Measurements from ENCODE around the gene WFDC9. TPM values are rescaled to one million over a fixed set of nuclear protein-coding genes. Genes with fewer than 3 reads are reported as not detected.

Gene WFDC9
- total and polyA plus RNA-seq, 2 of the 8 experiments (the other 6 are each of a cell fraction or from before 2014, with no cell fraction given), result not detected

DNA sequence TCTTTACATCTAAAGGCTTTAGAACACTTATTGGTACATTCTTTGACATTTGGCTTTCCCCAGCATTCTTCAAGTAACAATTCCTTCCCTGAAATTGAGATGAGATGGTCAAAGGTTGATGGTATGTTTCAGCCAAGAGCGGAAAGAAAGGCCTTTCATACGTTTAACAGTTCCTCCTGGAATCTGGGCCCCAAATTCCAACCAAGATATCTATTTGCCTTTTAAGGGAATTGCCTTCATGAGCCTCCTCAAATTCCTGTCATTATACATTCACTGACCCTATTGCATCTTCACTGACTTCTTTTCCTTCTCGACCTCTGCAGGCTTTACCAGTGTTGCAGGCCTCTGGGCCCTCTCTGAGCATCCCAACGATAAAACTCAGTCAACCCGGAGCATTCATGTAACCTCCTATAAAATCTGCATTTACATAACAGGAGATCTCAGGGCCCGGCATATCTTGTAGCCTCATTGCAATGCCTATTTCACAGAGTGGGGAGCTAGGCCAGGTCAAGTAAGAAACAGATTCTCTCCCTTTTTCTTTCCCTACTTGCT, 18.3 kb upstream of the WFDC9 start (continued):
- TF ChIP-seq, protein P1, sequence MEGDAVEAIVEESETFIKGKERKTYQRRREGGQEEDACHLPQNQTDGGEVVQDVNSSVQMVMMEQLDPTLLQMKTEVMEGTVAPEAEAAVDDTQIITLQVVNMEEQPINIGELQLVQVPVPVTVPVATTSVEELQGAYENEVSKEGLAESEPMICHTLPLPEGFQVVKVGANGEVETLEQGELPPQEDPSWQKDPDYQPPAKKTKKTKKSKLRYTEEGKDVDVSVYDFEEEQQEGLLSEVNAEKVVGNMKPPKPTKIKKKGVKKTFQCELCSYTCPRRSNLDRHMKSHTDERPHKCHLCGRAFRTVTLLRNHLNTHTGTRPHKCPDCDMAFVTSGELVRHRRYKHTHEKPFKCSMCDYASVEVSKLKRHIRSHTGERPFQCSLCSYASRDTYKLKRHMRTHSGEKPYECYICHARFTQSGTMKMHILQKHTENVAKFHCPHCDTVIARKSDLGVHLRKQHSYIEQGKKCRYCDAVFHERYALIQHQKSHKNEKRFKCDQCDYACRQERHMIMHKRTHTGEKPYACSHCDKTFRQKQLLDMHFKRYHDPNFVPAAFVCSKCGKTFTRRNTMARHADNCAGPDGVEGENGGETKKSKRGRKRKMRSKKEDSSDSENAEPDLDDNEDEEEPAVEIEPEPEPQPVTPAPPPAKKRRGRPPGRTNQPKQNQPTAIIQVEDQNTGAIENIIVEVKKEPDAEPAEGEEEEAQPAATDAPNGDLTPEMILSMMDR (IDR thresholded peaks at IDR 0.05; ENCODE audit: control extremely low read depth in 1 of 3, insufficient read depth in 1 of 3, low read depth in 1 of 3, low read length in 3 of 3), result no peak
- no peak for TF ChIP-seq TCF12 (IDR thresholded peaks at IDR 0.05; ENCODE audit: low read depth, low read length)
- no peak for TF ChIP-seq KDM4A (IDR thresholded peaks at IDR 0.05; ENCODE audit: low read depth, low read length, severe bottlenecking)
- no peak for TF ChIP-seq TBP (IDR thresholded peaks at IDR 0.05; ENCODE audit: low read depth, low read length)
